ENCODE results near the gene BORCS8.

- TF ChIP-seq CTCF (conservative IDR thresholded peaks at IDR 0.05) (no peak), ZFX (IDR thresholded peaks at IDR 0.05) (no peak)
Observed at GRCh38 chr19:19192910-19193423, 1.0 kb upstream of the BORCS8 start.

All from C4-2B (cell line).